GM12878 (cell line): ENCODE data around the gene ZNF92. TPM values are rescaled to one million over a fixed set of nuclear protein-coding genes. Genes with fewer than 3 reads are reported as not detected.
A peak's percentile ranks its signal among the peaks of the same experiment; 100 is the strongest.

ENCODE experiments used
- ATAC-seq: fragments of 200-7000 bp; cut with Tn5 transposase; 3 replicates; pipeline ENCODE4 v1.9.1; 2020; ENCODE audit warnings: mild to moderate bottlenecking, moderate library complexity
- BruUV-seq: library from RNA; stranded (reverse); fragments of 400-500 nt; replicated peaks from 2 replicates; lab custom pipeline; 2021; lab: Mats Ljungman, UMichigan
- CTCF ChIA-PET: fragments of 300-600 bp; sonication (Branson Sonifier 250); formaldehyde crosslinking; extraction: SDS; loops from one replicate; lab custom pipeline; 2021; ENCODE audit warnings: inconsistent platforms; lab: Yijun Ruan, JAX
- POLR2A ChIA-PET: fragments of 350-600 bp; formaldehyde crosslinking; extraction: SDS; loops from one replicate; lab custom pipeline; 2021; ENCODE audit warnings: inconsistent platforms; lab: Charles Lee
- RAD21 ChIA-PET: fragments of 300-600 bp; sonication (Branson Sonifier 250); formaldehyde crosslinking; loops from one replicate; lab custom pipeline; 2023; ENCODE audit warnings: antibody characterized with exemption; ENCODE audit not compliant: unreplicated experiment; lab: Charles Lee
- SMC1A ChIA-PET: fragments of 300-600 bp; sonication (Branson Sonifier 250); formaldehyde crosslinking; loops from one replicate; lab custom pipeline; 2023; ENCODE audit not compliant: unreplicated experiment, uncharacterized antibody; lab: Charles Lee
- DNase-seq: peaks from one replicate; pipeline ENCODE4 v3.0.0-alpha.2; 2011; ENCODE audit warnings: low read depth, low spot score
- FAIRE-seq: peaks from 3 replicates; lab custom pipeline; 2011; peaks lifted over from hg19 to GRCh38; lab: Jason Lieb, UNC
- H2AFZ ChIP-seq: 2 replicates; pipeline ENCODE4 v1.6.0; 2011; ENCODE audit warnings: low read depth, low read length, control low read depth; ENCODE audit not compliant: control insufficient read depth
- H3K27ac ChIP-seq: 2 replicates; pipeline ENCODE4 v1.5.1; 2011; ENCODE audit warnings: control low read depth; ENCODE audit not compliant: control insufficient read depth, insufficient read depth
- H3K27me3 ChIP-seq, 2 experiments: replicated peaks in 1 of 2; 2 replicates each; pipeline versions ENCODE4 v1.6.0 to v1.6.1; 2011; ENCODE audit warnings: low read length in 1 of 2; ENCODE audit not compliant: control insufficient read depth in 2 of 2, insufficient read depth in 2 of 2
- H3K36me3 ChIP-seq, 2 experiments: 2 replicates each; pipeline ENCODE4 v1.5.1; 2011; ENCODE audit warnings: low read length in 1 of 2; ENCODE audit not compliant: control insufficient read depth in 2 of 2, insufficient read depth in 2 of 2
- H3K4me1 ChIP-seq: 2 replicates; pipeline ENCODE4 v1.6.1; 2011; ENCODE audit warnings: mild to moderate bottlenecking, low read length, moderate library complexity, mixed read lengths; ENCODE audit not compliant: control insufficient read depth, insufficient read depth
- H3K4me2 ChIP-seq: 2 replicates; pipeline ENCODE4 v1.6.0; 2011; ENCODE audit warnings: control low read depth; ENCODE audit not compliant: control insufficient read depth, insufficient read depth
- H3K4me3 ChIP-seq: fragments of 200-600 bp; sonication (generic); 2 replicates; pipeline ENCODE4 v1.5.1; 2016
- H3K79me2 ChIP-seq: 2 replicates; pipeline ENCODE4 v1.6.0; 2011; ENCODE audit warnings: low read length; ENCODE audit not compliant: control insufficient read depth, insufficient read depth
- H3K9ac ChIP-seq: 2 replicates; pipeline ENCODE4 v1.8.0; 2011; ENCODE audit warnings: low read length, control low read depth, mixed read lengths; ENCODE audit not compliant: control insufficient read depth, insufficient read depth
- H3K9me3 ChIP-seq: replicated peaks from 3 replicates; pipeline ENCODE4 v1.5.1; 2011; ENCODE audit warnings: mild to moderate bottlenecking, low read length; ENCODE audit not compliant: control insufficient read depth, insufficient read depth
- H4K20me1 ChIP-seq: 2 replicates; pipeline ENCODE4 v1.6.0; 2011; ENCODE audit not compliant: control insufficient read depth, insufficient read depth
- ATF7 ChIP-seq: fragments of 450-650 bp; IDR thresholded peaks from 2 replicates; pipeline ENCODE4 v1.6.1; 2016; ENCODE audit warnings: low read depth, mild to moderate bottlenecking
- BCL3 ChIP-seq: IDR thresholded peaks from 2 replicates; pipeline ENCODE4 v1.6.1; 2011; ENCODE audit warnings: borderline replicate concordance, low read depth, mild to moderate bottlenecking, moderate library complexity, low read length; ENCODE audit not compliant: insufficient read depth, poor library complexity, severe bottlenecking
- BHLHE40 ChIP-seq, 2 experiments: fragments of 450-650 bp in 1 of 2; IDR thresholded peaks; 2 replicates each; pipeline ENCODE4 v1.6.1; 2011 to 2017; ENCODE audit warnings: low read depth in 2 of 2, borderline replicate concordance in 1 of 2, improper control_type of control experiment in 1 of 2, low read length in 1 of 2, mild to moderate bottlenecking in 1 of 2
- E2F4 ChIP-seq: IDR thresholded peaks from 2 replicates; pipeline ENCODE4 v1.6.1; 2012; ENCODE audit warnings: low read depth, low read length, improper control_type of control experiment
- IKZF1 ChIP-seq: fragments of 450-650 bp; conservative IDR thresholded peaks from 2 replicates; pipeline ENCODE4 v1.6.1; 2017; ENCODE audit warnings: antibody characterized with exemption, mild to moderate bottlenecking
- JUND ChIP-seq: IDR thresholded peaks from 2 replicates; pipeline ENCODE4 v1.6.1; 2012; ENCODE audit warnings: low read depth, mild to moderate bottlenecking, low read length, improper control_type of control experiment, moderate library complexity
- NFXL1 ChIP-seq: fragments of 450-650 bp; IDR thresholded peaks from 2 replicates; pipeline ENCODE4 v1.6.1; 2017; ENCODE audit warnings: antibody characterized with exemption, mild to moderate bottlenecking, borderline replicate concordance
- NR2F1 ChIP-seq: fragments of 450-650 bp; conservative IDR thresholded peaks from 2 replicates; pipeline ENCODE4 v1.6.1; 2017; ENCODE audit warnings: mild to moderate bottlenecking
- POLR2AphosphoS5 ChIP-seq: IDR thresholded peaks from 2 replicates; pipeline ENCODE4 v1.6.1; 2011; ENCODE audit warnings: mild to moderate bottlenecking, low read length, inconsistent platforms
- SKIL ChIP-seq: fragments of 450-650 bp; IDR thresholded peaks from 2 replicates; pipeline ENCODE4 v1.6.1; 2017; ENCODE audit warnings: mild to moderate bottlenecking, low read depth, inconsistent platforms; ENCODE audit not compliant: poor library complexity, severe bottlenecking
- YY1 ChIP-seq: IDR thresholded peaks from 2 replicates; pipeline ENCODE4 v1.6.1; 2011; ENCODE audit warnings: low read depth, mild to moderate bottlenecking, low read length
- ZBTB33 ChIP-seq: fragments of 450-650 bp; IDR thresholded peaks from 2 replicates; pipeline ENCODE4 v1.6.1; 2017; ENCODE audit warnings: mild to moderate bottlenecking
- WGBS: methylation state at CpG from one replicate; pipeline ENCODE4 v1.1.6; 2016; ENCODE audit warnings: low lambda C conversion rate; ENCODE audit not compliant: insufficient replicate concordance, insufficient coverage; ENCODE audit errors: missing lambda C conversion rate; 5-methylcytosine and 5-hydroxymethylcytosine counted together
- in situ Hi-C: fragments of 300-500 bp; cut with MboI; formaldehyde crosslinking; loops from 9 replicates; pipeline ENCODE4 v1.14.3; 2018; ENCODE audit warnings: mixed read lengths
- intact Hi-C: fragments of 100-400 bp; cut with micrococcal nuclease; formaldehyde crosslinking; loops from one replicate; pipeline ENCODE4 v1.14.2; 2022; ENCODE audit not compliant: unreplicated experiment
- polyA plus RNA-seq, 11 experiments: library from polyadenylated mRNA; depleted of rRNA in 4 of 11; unstranded in 6 of 11; stranded (reverse) in 5 of 11; fragments of >200 nt; fragmentation: Nextera tagmentation in 4 of 11; fragmentation: Illumina TruSeq in 1 of 11; extraction: Ambion mirVana in 4 of 11; extraction: Trizol in 1 of 11; gene quantifications; 1 replicate in 1 of 11; 2 replicates in 10 of 11; pipeline versions ENCODE4 v1.2.1 to v1.2.3, GENCODE V29; 2011 to 2016; ENCODE audit warnings: inconsistent platforms in 2 of 11, missing spikeins in 2 of 11, low read depth in 1 of 11
- total RNA-seq, 4 experiments: library from RNA; depleted of rRNA in 3 of 4; stranded (reverse); fragments of >200 nt in 3 of 4; fragmentation: Illumina TruSeq in 1 of 4; extraction: Trizol in 1 of 4; gene quantifications; 2 replicates each; pipeline versions ENCODE4 v1.2.1 to v1.2.3, GENCODE V29; 2013 to 2021

ZNF92 gene
- total and polyA plus RNA-seq, 10 of the 15 experiments (the other 5 are each of a cell fraction or from before 2014, with no cell fraction given): 6.7 to 27.6 (median 14.3) TPM

- no peak for TF ChIP-seq E2F4
- no peak for TF ChIP-seq JUND
- no peak for TF ChIP-seq POLR2AphosphoS5
- no peak for TF ChIP-seq NFXL1
- no peak for TF ChIP-seq ATF7
- no peak for TF ChIP-seq YY1
- no peak for TF ChIP-seq NR2F1
- no peak for TF ChIP-seq IKZF1
These were observed 56.1 kb downstream of the ZNF92 start (continued) for GRCh38 chr7:65429642-65430343.

GRCh38 chr7:65430344-65431186, 56.9 kb downstream of the ZNF92 start:
- no peak overlapping the region for H3K4me3 ChIP-seq
- no peak overlapping the region for H3K27ac ChIP-seq
- H3K9ac ChIP-seq: no peak overlapping the region
- no peaks in the 10 kb centered on the region for H3K79me2 ChIP-seq
- H3K4me2 ChIP-seq: no peak overlapping the region
- FAIRE-seq: no peak
- no peaks in the 10 kb centered on the region for H3K27me3 ChIP-seq
- CTCF ChIA-PET: no interaction called here
- no peaks in the 10 kb centered on the region for H3K36me3 ChIP-seq
- DNase-seq: no peak
- TF ChIP-seq ZBTB33: no peak
- peak in 1 of 2 experiments; percentile 4; a peak in 1 of 4 replicates for TF ChIP-seq BHLHE40 (IDR thresholded peaks at IDR 0.05; ENCODE audit: borderline replicate concordance in 1 of 2, low read depth in 2 of 2, low read length in 1 of 2)
- TF ChIP-seq SKIL: no peak
- TF ChIP-seq BCL3: peak; percentile 86
- no peaks in the 10 kb centered on the region for H3K4me1 ChIP-seq
- H2AFZ ChIP-seq: no peak overlapping the region
- in situ Hi-C loops: no loop called here
- ATAC-seq: no peak
- H4K20me1 ChIP-seq: no peaks in the 10 kb centered on the region
- SMC1A ChIA-PET: no interaction called here
- no TSS peak for BruUV-seq
- RAD21 ChIA-PET: no interaction called here
- WGBS: 62% methylated on average over 26 of the region's 26 CpGs
- POLR2A ChIA-PET: no interaction called here
- H3K9me3 ChIP-seq: peaks cover 3% of the 10 kb centered on the region; the same call in 2 of the 3 replicates
- intact Hi-C loops: no loop called here
